COLO668 (cell line): ENCODE results near the gene SWAP70.
"Not testable (repeated sequence)": the region's sequence is repeated elsewhere in the genome, so short reads cannot be mapped to it uniquely, and the experiment has no call there.

Source experiments
- DNase-seq: peaks from one replicate; lab custom pipeline; 2025; ENCODE audit not compliant: unreplicated experiment; lab: John Stamatoyannopoulos, UW

SWAP70 gene

GRCh38 chr11:9663699-9664275, at the start of gene SWAP70:
SWAP70 (plus strand) TSS chr11:9664077; CDS start chr11:9664180, 103 bp downstream.
- peak; percentile 73 for DNase-seq

DNA sequence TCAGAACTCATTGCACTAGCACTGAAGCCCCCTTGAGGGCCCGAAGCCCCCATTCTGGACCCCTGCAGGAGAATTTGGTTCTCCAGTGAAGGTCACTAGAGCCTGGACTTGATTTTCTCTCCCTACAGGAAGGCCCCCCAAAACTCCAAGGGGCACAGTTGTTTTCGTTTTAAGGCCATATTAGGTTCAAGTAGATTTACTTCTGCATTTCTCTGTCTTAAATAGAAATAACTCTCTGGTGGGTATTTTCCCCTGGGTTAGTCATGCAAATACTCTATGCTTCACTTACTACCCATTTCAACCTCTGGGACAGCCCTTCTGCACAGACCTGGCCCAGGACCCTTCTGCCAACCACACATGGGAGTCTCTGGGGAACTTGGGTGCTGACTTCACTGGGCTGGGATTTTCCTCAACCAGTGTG, 48.8 kb upstream of the SWAP70 start:
- DNase-seq = no peak

DNA sequence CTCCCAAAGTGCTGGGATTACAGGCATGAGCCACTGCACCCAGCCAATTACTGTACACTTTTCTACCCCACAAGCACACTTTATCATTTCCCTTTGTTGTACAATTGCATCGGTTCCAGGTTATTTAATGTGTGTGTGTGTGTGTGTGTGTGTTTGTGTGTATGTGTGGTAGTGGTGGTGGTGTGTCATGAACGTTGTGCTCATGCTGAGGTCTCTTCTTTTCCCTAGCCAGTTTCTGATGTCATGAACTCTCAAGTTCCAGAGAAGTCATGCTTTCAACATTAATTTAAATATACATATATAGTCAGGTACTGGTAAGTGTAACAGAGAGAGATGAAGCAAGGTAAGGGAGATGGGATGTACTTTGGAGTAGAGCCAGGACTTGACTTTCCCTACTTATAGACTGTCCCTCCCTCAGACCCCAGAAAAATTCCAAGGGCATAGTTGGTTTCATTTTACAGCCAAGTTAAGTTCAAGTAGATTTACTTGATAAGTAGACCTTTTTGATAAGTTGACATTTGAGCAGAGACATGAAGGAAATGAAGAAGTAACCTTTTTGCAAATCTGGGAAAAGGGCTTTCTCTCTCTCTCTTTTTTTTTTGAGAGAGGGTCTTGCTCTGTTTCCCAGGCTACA, 47.7 kb upstream of the SWAP70 start:
- DNase-seq = no peak

DNA sequence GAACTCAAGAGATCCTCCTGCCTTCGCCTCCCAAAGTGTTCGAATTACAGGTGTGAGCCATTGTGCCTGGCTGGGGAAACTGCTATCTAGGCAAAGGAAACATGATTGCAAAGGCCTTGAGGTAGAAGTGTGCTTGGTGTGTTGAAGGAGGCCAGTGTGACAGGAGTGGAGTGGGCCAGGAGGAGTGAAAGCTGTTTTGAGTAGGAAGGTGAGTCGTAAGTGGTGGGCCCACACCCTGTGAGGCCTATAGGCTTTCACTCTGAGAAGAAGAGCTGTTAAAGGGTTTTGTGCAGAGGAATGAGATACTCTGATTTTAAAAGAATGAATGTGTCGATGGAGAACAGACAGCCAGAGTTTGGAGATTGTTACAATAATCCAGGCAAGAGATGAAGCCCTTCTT, 47.0 kb upstream of the SWAP70 start:
- no peak for DNase-seq

GRCh38 chr11:9617940-9618339, 45.9 kb upstream of the SWAP70 start:
- DNase-seq = no peak

DNA sequence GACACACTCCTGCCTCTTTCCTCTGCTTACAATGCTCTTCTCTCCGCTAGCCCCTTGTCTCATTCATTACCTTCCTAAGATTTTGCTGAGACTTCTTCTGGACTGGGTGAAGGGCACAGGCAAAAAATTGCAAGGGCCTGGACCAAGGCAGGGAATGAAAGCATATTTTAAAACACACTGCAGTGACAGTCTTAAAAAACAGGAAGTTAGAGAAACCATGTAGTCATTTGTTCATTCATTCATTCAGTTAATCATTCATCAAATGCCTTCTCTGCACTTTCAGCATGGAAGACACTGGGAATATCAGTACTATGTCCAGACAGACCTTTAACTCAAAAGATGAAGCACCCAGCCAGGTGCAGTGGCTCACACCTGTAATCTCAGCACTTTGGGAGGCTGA, 44.9 kb upstream of the SWAP70 start:
- DNase-seq = no peak

DNA sequence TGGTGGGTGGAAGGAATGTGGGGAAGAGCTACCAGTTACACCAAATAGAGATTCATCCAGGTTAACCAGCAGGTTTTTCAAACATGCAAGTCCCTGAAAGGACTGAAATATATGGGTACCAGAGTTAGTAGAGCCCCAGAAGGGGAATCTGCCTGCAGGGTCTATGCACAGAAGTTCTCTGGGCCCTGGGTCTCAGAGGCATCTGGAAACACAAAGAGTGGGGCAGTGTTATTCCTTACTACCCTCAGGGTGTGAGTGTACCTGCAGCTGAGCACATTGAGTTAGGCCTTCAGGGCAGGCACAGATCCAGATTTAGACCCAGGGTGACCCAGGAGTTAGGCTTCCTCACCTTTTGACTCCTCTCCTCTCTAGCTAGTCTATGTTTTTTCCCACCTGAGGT, 43.9 kb upstream of the SWAP70 start:
- no peak for DNase-seq

GRCh38 chr11:9622353-9622752, 41.5 kb upstream of the SWAP70 start:
- not testable (repeated sequence) for DNase-seq

GRCh38 chr11:9623053-9623452, 40.8 kb upstream of the SWAP70 start:
- DNase-seq = not testable (repeated sequence)

DNA sequence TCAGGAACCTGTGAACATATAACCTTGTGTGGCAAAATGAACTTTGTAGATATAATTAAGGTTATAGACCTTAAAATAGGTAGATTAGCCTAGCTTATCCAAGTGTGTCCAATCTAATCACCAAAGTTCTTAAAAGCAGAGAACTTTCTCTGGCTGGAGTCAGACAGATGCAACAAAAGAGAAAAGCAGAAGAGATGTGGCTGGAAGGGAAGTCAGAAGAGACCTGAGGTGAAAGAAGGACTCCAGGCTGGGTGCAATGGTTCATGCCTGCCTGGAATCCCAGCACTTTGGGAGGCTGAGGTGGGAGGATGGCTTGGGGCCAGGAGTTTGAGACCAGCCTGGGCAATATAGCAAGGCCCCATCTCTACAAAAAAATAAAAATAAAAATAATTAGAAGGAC, 39.4 kb upstream of the SWAP70 start:
- DNase-seq = no peak

- no peak for DNase-seq
Measured at GRCh38 chr11:9625162-9625561, 38.7 kb upstream of the SWAP70 start.

DNA sequence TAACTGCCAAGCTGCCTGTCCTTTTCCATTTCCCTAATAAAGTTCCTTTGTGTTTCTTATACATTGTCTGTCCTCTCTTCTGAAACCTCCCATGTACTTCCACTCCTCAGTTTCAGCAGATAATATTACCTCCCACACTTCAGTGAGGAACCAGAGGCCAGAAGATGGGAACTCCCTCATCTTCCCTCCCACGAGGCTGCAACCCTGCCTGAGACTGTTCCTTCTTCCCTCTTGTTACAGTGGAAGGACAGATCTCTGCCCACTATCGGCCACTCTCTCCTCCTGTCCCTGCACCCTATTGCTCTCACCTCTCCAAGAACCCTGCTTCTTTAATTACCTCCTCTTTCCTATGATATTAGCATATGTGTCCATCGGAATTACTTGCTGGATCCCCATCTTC, 38.1 kb upstream of the SWAP70 start:
- no peak for DNase-seq

DNA sequence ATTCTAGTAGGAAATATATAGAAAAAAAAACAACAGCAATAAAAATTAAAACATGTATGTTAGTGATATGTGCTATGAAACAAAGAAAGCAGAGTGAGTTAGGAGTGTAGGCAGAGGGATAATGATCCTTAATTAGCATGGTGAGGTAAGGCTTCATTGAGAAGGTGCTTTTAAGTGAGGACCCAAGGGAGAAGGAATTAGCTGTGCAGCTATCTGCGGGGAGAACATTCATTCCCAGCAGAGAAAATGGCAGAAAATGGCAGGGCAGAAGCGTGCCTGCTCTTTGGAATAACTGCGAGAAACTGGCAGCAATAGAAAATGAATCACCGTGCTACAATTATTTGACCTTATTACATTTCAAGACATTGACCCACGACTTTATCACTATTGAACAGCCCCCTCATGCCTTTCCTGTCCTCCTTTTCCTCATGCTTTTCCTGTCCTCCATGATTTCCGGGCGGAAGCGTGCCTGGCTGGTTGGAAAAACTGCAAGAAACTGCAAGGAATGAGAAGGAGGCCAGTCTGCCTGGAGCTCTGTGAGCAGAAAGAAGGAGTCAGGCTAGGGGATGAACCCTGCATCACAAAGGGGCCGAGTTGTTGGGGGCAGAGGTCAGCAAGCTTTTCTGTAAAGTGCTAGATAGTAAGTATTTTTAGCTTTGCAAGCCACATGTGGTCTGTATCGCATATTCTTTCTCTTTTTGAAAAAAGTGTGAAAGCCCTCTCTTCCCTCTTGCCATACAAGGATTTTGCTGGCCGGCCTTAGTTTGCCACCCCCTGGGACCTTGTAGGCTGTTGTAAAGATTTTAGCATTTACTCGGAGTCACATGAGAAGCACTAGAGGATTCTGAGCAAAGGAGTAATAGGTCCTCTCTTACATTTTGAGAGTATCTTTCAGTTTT, 37.1 kb upstream of the SWAP70 start:
- no peak for DNase-seq

GRCh38 chr11:9629064-9629463, 34.8 kb upstream of the SWAP70 start:
- no peak for DNase-seq

- DNase-seq = no peak
Measured at GRCh38 chr11:9633679-9634078, 30.2 kb upstream of the SWAP70 start.

GRCh38 chr11:9636691-9637090, 27.2 kb upstream of the SWAP70 start:
- no peak for DNase-seq

- DNase-seq = no peak
Measured at GRCh38 chr11:9639099-9639498, 24.8 kb upstream of the SWAP70 start.

DNA sequence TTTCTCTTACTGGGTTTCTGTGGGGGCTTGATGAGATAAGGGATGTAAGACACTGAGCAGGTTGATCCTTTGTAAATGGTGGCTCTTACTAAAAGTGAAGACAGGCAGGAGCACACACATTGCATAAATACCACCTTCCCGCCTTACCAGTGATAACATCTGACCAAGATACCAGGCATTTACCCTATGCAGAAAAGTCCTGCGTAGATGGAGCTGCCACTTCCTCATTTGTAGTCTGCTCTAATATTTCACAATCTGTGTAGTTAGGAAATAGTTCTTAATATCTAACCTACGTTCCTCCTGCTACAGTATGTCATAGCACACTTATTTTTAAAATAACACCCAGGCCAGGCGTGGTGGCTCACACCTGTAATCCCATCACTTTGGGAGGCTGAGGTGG, 23.9 kb upstream of the SWAP70 start:
- DNase-seq = no peak

DNA sequence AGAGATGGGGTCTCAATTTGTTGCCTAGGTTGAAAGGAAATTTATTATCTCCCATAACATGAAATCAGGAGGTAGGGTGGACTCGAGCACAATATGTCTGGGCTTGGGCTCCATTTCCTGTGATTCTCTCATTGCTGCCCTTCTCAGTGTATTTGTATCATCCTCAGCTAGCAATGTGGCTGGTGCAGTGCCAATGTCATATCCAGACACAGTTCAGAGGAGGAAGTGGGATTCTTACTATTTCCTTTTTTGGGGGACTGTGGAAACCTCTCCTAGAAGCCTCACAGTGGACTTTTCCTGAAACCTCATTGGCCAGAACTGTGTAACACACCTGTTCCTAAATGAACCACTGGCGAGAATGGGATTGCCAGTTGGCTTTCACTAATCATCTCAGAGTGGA, 21.0 kb upstream of the SWAP70 start:
- no peak for DNase-seq

- DNase-seq = no peak
Measured at GRCh38 chr11:9643751-9644150, 20.1 kb upstream of the SWAP70 start.

DNA sequence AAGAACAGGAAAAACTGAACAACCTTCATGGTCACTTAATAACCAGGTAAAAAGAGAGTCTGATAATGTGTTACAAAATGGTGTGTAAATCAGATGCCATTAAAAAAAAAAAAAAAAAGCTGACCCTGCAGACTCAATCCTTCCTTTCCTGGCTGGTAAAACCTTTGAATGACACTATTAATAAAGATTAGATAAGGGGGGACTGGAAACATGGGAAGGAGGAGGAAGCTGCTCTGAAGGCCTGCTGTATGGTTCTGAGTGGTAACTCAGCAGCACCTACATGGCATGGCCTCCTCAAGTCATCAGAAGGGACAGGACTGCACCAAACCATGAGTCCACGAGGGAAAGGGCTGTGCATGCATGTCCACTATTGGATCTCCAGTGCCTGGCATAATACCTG, 18.0 kb upstream of the SWAP70 start:
- no peak for DNase-seq

DNA sequence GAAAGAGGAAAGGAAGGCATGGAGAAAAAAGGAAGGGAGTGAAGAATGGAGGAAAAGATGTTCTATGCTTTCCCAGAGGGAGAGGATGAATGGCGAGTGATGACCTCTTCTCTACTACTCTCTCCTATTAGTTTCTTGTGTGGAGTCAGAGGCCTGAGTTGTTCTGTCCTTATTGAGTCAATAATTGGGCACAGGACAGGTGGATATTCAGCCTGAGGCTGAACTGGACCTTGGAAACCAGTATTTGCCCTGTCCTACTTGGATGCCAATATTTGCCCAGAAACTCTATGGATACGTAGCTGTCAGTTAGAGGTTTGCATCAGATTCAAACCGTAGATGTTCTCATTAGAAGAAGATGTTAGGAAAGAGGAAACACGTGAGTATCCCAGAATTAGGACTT, 17.6 kb upstream of the SWAP70 start:
- no peak for DNase-seq
